HG03175 (cell line): ENCODE data around the gene TBC1D24.
"Not testable (repeated sequence)": the region's sequence is repeated elsewhere in the genome, so short reads cannot be mapped to it uniquely, and the experiment has no call there.

Experiments
- ATAC-seq: cut with Tn5 transposase; IDR thresholded peaks from one replicate; pipeline ENCODE4 v1.9.1; 2021; ENCODE audit warnings: mild to moderate bottlenecking, moderate library complexity; ENCODE audit not compliant: unreplicated experiment

The TBC1D24 gene

DNA sequence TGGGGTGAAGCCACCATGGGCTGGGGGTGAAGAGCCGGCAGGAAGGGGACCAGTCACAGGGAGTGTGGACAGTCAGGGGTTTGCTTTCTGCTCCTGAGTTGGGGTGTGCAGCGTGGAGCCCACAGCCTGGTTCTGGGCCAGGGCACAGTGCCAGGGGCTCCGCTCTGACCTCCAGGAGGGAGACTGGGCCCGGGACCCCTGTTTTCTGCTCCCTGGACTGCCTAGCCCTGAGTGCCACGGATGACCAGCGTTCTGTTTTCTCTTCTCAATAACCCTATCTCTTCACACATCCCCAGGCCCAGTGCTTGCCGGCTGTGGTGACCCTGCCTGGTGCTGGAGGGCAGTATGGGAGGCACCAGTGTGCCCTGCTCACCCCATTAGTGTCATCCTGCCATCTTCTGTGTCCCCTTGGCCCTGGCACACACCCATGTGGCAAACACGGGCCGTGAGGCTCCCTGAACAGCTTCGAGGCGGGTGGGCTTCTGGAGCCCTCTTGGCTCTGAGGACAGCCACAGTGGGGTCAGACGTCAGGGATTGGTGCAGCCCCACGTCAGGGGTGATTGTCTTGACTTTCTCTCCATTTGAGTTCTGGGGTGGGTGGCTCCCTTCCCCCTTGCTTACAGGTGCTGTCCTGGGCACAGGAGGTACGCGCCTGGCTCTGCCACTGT lies 55.2 kb downstream of the TBC1D24 start:
- ATAC-seq, result no peak

DNA sequence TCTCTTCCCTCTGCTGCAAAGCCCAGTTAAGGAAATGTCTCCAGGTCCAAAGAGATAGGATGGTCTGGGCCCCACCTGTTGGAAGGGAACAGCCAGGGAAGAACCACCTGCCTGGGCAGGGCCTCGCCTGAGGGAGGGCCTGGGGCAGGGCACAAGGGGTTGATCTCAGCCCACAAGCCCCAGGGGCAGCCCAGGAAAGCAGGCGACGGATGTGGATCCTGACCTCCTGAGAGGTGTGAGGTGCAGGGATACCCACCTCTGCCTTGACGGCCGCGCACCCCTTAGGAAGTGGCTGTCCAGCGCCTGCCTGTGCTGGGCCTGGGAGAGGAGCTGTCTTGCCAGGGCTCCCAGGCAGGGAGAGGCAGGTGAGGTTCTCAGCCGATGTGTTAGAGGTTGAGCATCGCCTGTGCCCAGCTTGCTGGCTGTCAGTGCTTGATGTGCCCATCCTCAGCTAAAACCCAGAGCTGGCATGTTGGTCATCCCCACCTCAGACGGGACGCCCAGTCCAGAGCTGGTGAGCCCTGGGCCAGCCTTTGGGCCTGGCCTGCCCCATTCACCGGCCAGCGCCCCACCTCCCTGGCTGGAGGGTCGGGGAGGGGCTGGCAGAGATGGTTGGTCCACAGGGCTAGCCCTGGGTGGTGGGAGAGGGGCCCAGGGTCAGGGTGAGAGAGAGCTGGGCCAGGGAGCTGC lies 55.8 kb downstream of the TBC1D24 start:
- no peak for ATAC-seq

DNA sequence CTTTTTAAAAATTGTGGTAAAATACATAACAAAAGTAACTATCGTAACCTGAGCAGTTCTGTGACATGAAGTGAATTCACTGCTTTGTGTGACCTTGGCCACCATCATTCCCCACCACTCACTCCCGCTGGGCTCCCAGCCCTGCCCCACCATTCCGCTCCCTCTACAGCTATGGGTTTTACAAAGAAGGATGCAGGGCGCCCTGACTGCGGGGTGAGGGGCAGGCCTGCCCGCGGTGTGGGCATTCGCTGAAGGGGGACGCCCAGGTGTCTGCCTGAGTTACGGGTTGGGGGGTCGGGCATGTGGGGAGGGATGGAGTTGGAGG lies 56.4 kb downstream of the TBC1D24 start, which contains the start of gene CEMP1:
TSS of gene CEMP1 (minus strand) at position 38 of the 325 bp plus-strand sequence. CDS start 335 bp downstream, outside the sequence.
- ATAC-seq, result no peak

DNA sequence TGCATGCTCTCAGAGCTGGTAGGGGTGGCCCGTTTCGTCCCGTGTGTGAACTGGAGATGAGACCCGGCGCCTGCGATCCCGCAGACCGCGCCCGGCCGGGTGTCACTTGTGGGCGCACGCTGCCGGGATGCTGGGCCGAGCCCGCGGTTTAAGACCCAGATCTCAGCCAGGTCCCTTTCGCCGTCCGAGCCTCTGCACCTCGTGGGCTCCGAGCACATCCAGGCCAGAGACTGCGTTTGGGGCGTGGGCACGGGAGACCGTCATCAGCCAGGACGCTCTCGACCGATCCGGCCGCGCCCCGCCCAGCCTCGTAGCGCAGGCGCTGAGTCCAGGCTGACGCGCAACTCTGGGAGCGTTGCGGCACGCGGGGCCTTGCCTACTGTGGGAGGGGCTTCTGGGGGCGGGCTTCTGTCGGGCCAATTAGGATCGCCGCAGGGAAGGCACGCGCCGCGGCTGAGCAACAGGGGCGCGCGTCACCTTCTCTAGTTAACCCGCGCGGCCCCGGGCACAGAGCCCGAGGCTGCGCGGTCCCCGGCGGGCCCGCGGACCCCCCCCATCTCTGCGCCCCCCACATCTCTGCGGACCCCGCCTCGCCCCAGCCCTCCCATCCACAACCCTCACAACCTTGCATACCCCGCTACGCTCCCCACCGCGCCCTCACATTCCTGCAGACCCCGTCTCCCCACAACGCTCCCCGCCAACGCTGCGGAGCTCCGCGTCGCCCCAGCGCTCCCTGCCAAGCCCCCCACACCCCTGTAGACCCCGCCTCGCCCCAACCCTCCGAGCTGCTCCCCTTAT lies 57.0 kb downstream of the TBC1D24 start:
- peak; percentile 87 for ATAC-seq

DNA sequence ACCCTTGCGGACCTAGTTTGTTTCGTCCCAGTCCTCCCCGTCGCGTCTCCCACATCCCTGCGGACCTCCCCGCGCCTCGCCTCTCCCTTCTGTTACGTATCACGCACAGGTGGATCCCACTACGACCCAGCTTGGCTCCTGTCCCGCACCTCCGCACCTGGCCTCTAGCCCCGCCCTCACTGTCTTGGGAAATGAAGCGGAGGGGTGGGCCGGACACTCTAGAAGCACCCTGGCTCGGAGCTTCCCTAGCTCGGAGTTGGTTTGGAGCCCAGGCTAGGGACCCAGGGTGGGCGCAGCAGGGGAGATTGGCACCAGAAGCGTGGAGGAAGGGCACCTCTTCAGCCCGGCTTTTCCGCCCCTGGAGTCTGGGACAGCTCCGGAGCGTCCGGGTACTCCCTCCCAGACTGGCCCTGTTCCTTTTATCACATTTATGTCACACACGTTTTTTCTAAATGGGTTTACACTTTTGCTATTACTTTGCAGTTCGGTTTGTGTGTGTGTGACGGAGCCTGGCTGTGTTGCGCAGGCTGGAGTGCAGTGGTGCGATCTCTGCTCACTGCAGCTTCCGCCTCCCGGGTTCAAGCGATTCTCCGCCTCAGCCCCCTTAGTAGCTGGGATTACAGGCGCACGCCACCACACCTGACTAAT lies 57.7 kb downstream of the TBC1D24 start:
- no peak for ATAC-seq

DNA sequence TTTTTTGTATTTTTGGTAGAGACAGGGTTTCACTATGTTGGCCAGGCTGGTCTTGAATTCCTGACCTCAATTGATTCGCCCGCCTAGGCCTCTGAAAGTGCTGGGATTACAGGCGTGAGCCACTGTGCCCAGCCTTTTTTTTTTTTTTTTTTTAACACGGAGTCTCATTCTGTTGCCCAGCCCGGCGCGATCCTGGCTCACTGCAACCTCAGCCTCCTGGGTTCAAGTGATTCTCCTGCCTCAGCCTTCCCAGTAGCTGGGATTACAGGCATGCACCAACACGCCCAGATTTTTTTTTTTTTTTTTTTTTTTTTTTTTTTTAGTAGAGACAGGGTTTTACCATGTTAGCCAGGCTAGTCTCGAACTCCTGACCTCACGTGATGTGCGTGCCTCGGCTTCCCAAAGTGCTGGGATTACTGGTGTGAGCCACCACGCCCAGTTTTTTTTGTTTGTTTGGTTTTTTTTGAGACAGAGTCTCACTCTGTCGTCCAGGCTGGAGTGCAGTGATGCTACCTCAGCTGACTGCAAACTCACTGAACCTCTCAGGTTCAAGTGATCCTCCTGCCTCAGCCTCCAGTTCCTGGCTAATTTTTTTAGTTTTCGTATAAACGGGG lies 58.3 kb downstream of the TBC1D24 start:
- not testable (repeated sequence) for ATAC-seq

DNA sequence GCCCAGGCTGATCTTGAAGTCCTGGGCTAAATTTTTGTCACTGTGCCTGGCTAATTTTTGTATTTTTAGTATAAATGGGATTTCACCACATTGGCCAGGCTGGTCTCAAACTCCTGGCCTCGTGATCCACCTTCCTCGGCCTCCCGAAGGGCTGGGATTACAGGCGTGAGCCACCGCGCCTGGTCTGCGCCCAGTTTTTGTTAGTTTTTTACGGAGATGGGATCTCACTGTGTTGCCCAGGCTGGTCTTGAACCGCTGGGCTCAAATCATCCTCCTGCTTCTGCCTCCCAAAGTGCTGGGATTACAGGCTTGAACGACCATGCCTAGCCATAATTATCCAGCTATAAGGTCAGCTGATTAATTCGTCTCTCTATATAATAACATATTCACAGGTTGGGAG lies 59.0 kb downstream of the TBC1D24 start:
- ATAC-seq, result no peak

DNA sequence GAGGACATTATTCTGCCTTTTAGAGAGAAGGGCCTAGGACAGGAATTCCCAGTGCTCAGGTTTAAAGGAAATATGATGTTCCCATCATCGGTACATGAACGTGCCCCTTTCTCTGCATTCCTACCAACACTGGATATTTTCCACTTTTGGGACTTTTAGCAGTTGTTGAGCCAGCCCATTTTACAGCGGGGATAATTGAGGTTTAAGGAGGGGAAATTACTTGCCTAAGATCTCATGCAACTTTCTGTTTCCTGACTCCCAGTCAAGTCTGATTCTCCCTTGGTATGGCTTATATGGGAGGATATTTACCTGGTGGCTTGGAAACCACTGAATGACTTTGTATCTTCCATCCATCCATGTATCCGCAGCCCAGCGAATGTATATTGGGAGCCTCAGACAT lies 59.4 kb downstream of the TBC1D24 start:
- ATAC-seq, result not testable (repeated sequence)

DNA sequence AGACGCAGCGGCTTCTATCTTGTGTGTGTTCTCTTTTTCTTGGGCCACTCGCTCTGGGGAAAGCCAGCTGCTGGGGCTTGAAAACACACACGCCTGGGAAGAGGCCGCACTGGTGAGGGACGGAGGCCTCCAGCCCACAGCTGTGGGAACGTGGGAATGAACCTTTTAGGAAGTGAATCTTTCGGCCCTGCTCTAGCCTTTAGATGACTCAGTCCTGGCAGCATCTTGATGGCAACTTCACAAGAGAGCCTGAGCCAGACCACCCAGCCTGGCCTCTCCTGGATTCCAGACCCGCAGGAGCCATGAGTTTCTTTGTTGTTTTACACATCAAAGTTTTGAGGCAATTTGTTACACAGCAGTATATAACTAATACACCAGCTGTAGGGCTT lies 60.7 kb downstream of the TBC1D24 start:
- ATAC-seq, result no peak

DNA sequence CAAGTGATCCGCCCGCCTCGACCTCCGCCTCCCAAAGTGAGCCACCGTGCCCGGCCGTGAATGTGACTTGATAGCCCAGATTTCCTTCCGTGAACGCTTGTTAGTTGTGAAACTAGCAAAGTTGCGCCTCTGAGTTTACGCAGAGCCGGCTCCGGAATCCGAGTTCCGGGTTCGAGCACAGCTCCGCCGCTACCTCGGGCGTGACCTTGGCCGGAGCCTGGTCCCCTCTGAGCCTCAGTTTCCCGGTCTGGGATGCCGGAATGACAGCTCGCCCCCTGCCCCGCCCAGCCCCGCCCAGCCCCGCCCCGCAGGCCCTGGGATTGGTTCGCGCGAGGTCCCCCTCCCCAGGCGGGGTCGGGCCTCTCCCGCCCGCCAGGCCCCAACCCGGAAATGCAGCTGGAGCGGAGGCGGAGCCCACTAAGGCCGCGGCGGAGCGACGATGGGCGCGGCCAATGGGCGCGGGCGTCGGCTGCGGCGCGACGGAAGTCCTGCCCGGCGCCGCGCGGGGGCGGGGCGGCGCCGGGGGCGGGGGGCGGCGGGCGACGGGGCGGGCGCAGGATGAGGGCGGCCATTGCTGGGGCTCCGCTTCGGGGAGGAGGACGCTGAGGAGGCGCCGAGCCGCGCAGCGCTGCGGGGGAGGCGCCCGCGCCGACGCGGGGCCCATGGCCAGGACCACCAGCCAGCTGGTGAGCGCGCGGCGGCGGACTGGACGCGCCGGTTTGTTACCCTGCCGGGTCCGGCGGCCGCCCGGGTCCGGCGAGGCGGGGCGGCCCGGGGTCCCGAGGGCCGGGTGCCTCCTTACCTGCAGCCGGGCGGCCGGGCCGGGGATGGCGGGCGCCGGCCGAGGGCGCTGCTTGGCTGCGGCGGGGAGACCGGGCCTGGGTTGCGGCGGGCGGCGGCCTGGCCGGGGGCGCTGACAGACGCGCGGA lies 62.8 kb downstream of the TBC1D24 start, which contains the start of gene PDPK1:
TSS of gene PDPK1 (plus strand) at position 571 of the 929 bp plus-strand sequence. CDS start at position 663, 92 bp downstream.
- ATAC-seq, result peak; percentile 87

DNA sequence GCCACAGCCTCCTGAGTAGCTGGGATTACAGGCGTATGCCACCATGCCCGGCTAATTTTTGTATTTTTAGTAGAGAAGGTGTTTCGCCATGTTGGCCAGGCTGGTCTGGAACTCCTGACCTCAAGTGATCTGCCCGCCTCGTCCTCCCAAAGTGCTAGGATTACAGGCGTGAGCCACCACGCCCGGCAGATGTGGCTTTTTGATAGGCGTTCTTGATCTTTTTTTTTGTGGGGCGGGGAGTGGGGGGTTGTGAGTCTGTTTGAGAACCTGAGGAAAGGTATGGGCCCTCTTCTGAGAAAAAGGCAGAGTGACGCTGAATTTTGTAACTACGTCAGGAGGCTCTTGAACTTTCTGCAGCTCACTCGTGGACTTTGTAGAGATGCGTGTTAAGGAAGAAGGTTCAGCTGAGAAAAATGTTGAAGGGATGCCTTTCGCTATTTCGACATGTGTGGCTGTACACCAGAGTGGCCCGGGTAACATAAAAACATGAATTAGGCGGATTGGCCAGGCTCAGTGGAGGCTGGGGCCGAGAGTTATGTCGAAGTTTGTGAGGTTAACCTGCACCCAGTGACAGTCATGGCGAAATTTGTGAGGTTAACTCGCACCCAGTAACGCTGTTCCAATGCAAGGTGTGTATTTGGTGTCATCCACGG lies 64.4 kb downstream of the TBC1D24 start:
- ATAC-seq, result not testable (repeated sequence)

DNA sequence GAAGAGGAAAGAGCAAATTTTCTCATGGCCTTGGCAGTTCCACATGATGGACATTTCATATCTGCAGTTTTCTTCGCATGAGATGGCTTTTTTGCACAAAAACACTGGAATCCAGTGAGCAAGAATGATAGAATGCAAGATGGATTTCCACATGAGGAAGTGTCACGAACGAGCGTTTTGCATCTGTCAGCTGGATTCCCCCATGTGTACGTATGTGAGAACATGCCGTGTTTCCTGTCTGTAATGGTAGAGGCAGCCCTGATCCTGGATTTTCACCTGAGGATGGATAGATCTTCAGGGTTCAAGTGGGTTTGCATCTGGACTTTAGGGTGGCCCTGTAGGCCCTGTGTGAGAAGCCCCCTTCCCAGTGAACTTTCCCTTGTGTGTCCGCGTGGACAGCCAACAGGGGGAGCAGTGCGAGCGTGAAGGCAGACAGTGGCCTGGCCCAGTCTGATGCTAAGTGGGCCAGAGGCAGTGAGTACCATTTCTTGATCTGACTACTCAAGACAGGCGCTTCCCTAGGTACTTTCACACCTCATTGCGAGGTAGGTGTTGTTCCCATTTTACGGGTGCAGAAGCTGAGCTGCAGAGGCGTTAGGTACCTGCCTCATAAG lies 65.0 kb downstream of the TBC1D24 start:
- ATAC-seq, result not testable (repeated sequence)

DNA sequence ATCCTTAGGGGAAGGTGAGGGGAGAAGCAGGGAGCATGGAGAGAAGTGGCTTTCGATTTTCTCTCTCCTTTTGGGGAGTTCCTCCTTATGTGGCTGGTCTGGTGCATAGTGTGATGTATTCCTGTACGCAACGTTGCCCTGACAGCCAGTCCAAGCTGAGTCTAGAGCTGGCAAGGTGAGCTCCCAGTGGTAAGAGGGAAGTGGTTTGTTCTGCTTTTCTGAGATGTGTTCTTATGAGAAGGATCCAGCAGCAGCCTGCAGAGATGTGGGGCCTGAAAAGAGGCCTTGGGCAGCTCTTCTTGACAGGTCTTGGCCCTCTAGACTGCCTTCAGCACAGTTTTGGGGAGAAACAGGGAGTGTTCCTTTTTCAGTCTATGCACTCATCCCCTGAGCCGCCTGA lies 66.0 kb downstream of the TBC1D24 start:
- not testable (repeated sequence) for ATAC-seq

DNA sequence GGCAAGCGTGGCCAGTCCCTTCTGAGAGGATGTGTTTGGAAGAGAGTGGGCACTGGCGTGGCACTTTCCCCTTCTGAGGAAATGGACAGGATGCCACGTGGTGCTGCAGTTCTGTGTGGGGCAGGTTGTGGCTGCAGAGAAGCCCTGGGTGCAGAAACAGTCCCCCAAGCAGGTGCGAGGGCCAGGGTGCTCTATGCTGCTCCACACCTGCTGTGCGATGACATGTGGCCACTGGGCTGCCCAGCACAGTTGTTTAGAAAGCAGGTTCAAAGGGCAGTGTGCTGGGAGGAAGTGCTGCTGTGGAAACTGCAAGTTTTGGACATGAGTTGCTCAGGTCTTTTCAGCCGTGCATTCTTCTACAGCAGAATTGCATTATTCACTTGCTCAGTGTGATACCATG lies 66.5 kb downstream of the TBC1D24 start:
- not testable (repeated sequence) for ATAC-seq

DNA sequence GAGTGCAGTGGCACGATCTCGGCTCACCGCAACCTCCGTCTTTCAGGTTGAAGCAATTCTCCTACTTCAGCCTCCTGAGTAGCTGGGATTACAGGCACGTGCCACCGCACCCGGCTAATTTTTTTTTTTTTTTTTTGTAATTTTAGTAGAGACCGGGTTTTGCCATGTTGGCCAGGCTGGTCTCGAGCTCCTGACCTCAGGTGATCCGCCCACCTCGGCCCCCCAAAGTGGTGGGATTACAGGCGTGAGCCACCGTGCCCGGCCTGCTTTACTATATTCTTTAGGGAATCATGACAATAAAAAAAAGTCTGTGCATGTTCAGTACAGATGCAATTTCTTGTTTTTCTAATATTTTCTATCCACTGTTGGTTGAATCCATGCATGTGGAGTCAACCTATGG lies 68.8 kb downstream of the TBC1D24 start:
- not testable (repeated sequence) for ATAC-seq

DNA sequence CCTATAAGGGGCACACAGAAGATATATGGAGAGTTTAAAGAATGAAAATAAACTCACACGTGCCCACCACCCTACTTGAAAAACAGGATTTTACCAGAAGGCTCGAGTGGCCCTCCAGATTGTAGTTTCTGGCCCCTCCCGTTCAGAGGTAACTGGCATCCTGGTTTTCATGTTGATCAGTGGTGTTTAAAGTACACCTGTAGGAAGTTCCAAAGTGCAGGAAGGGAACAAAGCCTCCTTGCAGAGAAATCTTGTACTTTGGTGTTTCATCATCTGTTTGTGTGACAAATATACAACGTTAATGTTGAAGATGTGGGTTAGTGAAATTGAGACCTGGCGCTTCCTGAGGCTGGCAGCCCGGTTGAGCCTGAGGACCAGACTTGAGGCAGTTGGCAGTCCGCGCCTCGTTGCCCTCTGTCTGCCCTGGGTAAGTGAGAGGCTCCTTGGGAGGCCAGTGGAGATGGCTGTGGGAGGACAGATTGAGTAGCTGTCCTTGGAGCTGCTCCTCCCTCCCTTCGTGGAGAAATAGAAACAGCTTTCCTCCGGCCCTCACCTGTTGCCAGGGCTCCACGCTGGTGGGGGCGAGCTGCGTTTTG lies 75.5 kb downstream of the TBC1D24 start:
- not testable (repeated sequence) for ATAC-seq

DNA sequence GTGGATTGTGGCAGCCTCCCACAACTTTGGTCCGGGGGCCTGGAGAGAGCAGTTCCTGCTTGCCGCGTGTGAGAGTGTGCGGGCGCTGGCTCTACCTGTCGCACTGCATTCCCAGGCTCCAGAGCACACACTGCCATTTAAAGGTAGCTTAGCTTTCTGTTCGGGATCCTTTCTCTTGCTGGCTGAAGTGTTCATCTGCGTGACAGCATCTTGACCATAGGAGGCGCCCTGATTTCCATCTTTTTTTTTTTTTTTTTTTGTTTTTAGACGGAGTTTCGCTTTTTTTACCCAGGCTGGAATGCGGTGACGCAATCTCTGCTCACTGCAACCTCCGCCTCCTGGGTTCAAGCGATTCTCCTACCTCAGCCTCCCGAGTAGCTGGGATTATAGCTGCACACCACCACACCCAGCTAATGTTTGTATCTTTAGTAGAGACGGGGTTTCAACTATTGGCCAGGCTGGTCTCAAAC lies 76.5 kb downstream of the TBC1D24 start:
- ATAC-seq, result not testable (repeated sequence)
